H1 (cell line): Measurements from ENCODE around the gene CYSRT1. TPM values are rescaled to one million over a fixed set of nuclear protein-coding genes. Genes with fewer than 3 reads are reported as not detected.

Source experiments
- CTCF ChIA-PET: fragments of 300-600 bp; sonication (Branson Sonifier 250); formaldehyde crosslinking; loops from one replicate; lab custom pipeline; 2021; ENCODE audit not compliant: partially characterized antibody; lab: Charles Lee
- POLR2A ChIA-PET: fragments of 300-600 bp; sonication (Branson Sonifier 250); formaldehyde crosslinking; loops from one replicate; lab custom pipeline; 2021; ENCODE audit warnings: inconsistent platforms; ENCODE audit not compliant: partially characterized antibody; lab: Charles Lee
- DNase-seq, 2 experiments: peaks; one replicate each; pipeline versions ENCODE4 v3.0.0 to v3.0.0-alpha.2; 2010 to 2022; ENCODE audit warnings: low spot score in 2 of 2, low read depth in 1 of 2, mixed read lengths in 1 of 2
- FAIRE-seq: peaks from 2 replicates; lab custom pipeline; 2011; peaks lifted over from hg19 to GRCh38; lab: Jason Lieb, UNC
- H2AFZ ChIP-seq: 2 replicates; pipeline ENCODE4 v1.8.1; 2012; ENCODE audit warnings: low read length, inconsistent platforms
- H2AK5ac ChIP-seq: 2 replicates; pipeline ENCODE4 v1.6.1; 2013; ENCODE audit warnings: low read depth, low read length
- H2BK120ac ChIP-seq: replicated peaks from 2 replicates; pipeline ENCODE3; 2013; ENCODE audit warnings: low read depth, low read length, inconsistent platforms
- H2BK12ac ChIP-seq: 2 replicates; pipeline ENCODE4 v1.6.1; 2013; ENCODE audit warnings: low read depth, low read length
- H2BK15ac ChIP-seq: 2 replicates; pipeline ENCODE4 v1.6.1; 2013; ENCODE audit warnings: low read length
- H2BK20ac ChIP-seq: 2 replicates; pipeline ENCODE4 v1.6.1; 2013; ENCODE audit warnings: low read length
- H2BK5ac ChIP-seq: 2 replicates; pipeline ENCODE4 v1.6.1; 2013; ENCODE audit warnings: low read depth, low read length
- H3K14ac ChIP-seq: 2 replicates; pipeline ENCODE4 v1.6.1; 2013; ENCODE audit warnings: inconsistent platforms; ENCODE audit not compliant: insufficient read length
- H3K18ac ChIP-seq: 2 replicates; pipeline ENCODE4 v1.6.1; 2013; ENCODE audit warnings: low read length; ENCODE audit errors: extremely low read depth
- H3K23ac ChIP-seq: 2 replicates; pipeline ENCODE4 v1.6.1; 2013; ENCODE audit warnings: inconsistent platforms; ENCODE audit not compliant: insufficient read length
- H3K23me2 ChIP-seq: 2 replicates; pipeline ENCODE4 v1.6.1; 2013; ENCODE audit warnings: low read depth, low read length
- H3K27ac ChIP-seq: 2 replicates; pipeline ENCODE4 v1.6.1; 2011; ENCODE audit warnings: low read depth, low read length, inconsistent platforms
- H3K27me3 ChIP-seq, 4 experiments: replicated peaks in 1 of 4; 1 replicate in 1 of 4; 2 replicates in 3 of 4; pipeline versions ENCODE4 v1.6.1 to v1.8.1; 2011 to 2013; ENCODE audit warnings: low read length in 3 of 4, mild to moderate bottlenecking in 3 of 4, inconsistent platforms in 2 of 4, mixed read lengths in 2 of 4, moderate library complexity in 1 of 4; ENCODE audit not compliant: control insufficient read depth in 3 of 4, insufficient read depth in 3 of 4; ENCODE audit errors: extremely low read depth in 1 of 4
- H3K36me3 ChIP-seq, 4 experiments: 2 replicates each; pipeline versions ENCODE4 v1.6.1 to v1.8.1; 2011 to 2013; ENCODE audit warnings: mild to moderate bottlenecking in 4 of 4, low read length in 3 of 4, moderate library complexity in 2 of 4, control low read depth in 1 of 4, inconsistent platforms in 1 of 4; ENCODE audit not compliant: insufficient read depth in 4 of 4, control insufficient read depth in 2 of 4
- H3K4ac ChIP-seq: replicated peaks from 2 replicates; pipeline ENCODE3; 2013; ENCODE audit warnings: low read length, low read depth, mixed read lengths, inconsistent platforms; ENCODE audit not compliant: insufficient read length
- H3K4me1 ChIP-seq, 4 experiments: replicated peaks in 1 of 4; 1 replicate in 1 of 4; 2 replicates in 3 of 4; pipeline versions ENCODE4 v1.6.1 to v1.8.1; 2011 to 2013; ENCODE audit warnings: low read length in 3 of 4, inconsistent platforms in 2 of 4, mixed read lengths in 1 of 4; ENCODE audit not compliant: insufficient read depth in 4 of 4, control insufficient read depth in 3 of 4
- H3K4me2 ChIP-seq, 2 experiments: 2 replicates each; pipeline versions ENCODE4 v1.6.1 to v1.8.1; 2011 to 2013; ENCODE audit warnings: low read depth in 2 of 2, low read length in 2 of 2, control low read depth in 1 of 2, inconsistent platforms in 1 of 2, mild to moderate bottlenecking in 1 of 2; ENCODE audit not compliant: insufficient read depth in 1 of 2
- H3K4me3 ChIP-seq, 4 experiments: fragments of 200-600, 300-600 bp in 1 of 4; sonication (generic), shearing (Covaris generic), sonication (Bioruptor Twin) in 1 of 4; 2 replicates each; pipeline versions ENCODE4 v1.5.1 to v1.8.1; 2011 to 2016; ENCODE audit warnings: low read length in 4 of 4, low read depth in 3 of 4, control low read depth in 2 of 4, inconsistent platforms in 2 of 4, mild to moderate bottlenecking in 2 of 4, mixed read lengths in 1 of 4, moderate library complexity in 1 of 4; ENCODE audit not compliant: insufficient read depth in 2 of 4; ENCODE audit errors: extremely low read depth in 1 of 4
- H3K56ac ChIP-seq: replicated peaks from 2 replicates; pipeline ENCODE3; 2013; ENCODE audit warnings: low read depth, mild to moderate bottlenecking, mixed read lengths, low read length, inconsistent platforms; ENCODE audit not compliant: insufficient read length
- H3K79me1 ChIP-seq: 2 replicates; pipeline ENCODE4 v1.6.1; 2013; ENCODE audit warnings: low read depth, low read length, control low read depth
- H3K79me2 ChIP-seq, 2 experiments: 2 replicates each; pipeline versions ENCODE4 v1.6.1 to v1.8.1; 2012 to 2013; ENCODE audit warnings: low read length in 2 of 2, mild to moderate bottlenecking in 2 of 2, inconsistent platforms in 1 of 2; ENCODE audit not compliant: insufficient read depth in 2 of 2, control insufficient read depth in 1 of 2
- H3K9ac ChIP-seq, 4 experiments: replicated peaks in 1 of 4; 1 replicate in 1 of 4; 2 replicates in 3 of 4; pipeline versions ENCODE4 v1.6.1 to v1.8.1; 2011 to 2013; ENCODE audit warnings: low read depth in 3 of 4, low read length in 3 of 4, control low read depth in 2 of 4, mild to moderate bottlenecking in 2 of 4, moderate library complexity in 2 of 4, inconsistent platforms in 1 of 4; ENCODE audit errors: extremely low read depth in 1 of 4
- H3K9me3 ChIP-seq, 2 experiments: 2 replicates each; pipeline versions ENCODE4 v1.6.1 to v1.8.1; 2012 to 2013; ENCODE audit warnings: mild to moderate bottlenecking in 2 of 2, moderate library complexity in 2 of 2, control low read depth in 1 of 2, inconsistent platforms in 1 of 2, low read depth in 1 of 2, low read length in 1 of 2, mixed read lengths in 1 of 2; ENCODE audit not compliant: insufficient read depth in 2 of 2
- H4K20me1 ChIP-seq, 2 experiments: replicated peaks in 1 of 2; 2 replicates each; pipeline versions ENCODE3 to v1.8.1; 2011 to 2013; ENCODE audit warnings: inconsistent platforms in 2 of 2, low read length in 2 of 2, mild to moderate bottlenecking in 1 of 2; ENCODE audit not compliant: insufficient read depth in 2 of 2, control insufficient read depth in 1 of 2
- H4K5ac ChIP-seq: 2 replicates; pipeline ENCODE4 v1.6.1; 2013; ENCODE audit warnings: low read length, low read depth, mixed read lengths, inconsistent platforms; ENCODE audit not compliant: insufficient read length
- H4K8ac ChIP-seq: 2 replicates; pipeline ENCODE4 v1.8.0; 2013; ENCODE audit warnings: mild to moderate bottlenecking, moderate library complexity, low read length, inconsistent platforms; ENCODE audit not compliant: insufficient read depth; ENCODE audit errors: extremely low read depth
- H4K91ac ChIP-seq: replicated peaks from 2 replicates; pipeline ENCODE3; 2013; ENCODE audit warnings: low read length, mixed read lengths, inconsistent platforms; ENCODE audit not compliant: insufficient read length
- CHD1 ChIP-seq: IDR thresholded peaks from 2 replicates; pipeline ENCODE4 v1.6.1; 2012; ENCODE audit warnings: low read depth, low read length, improper control_type of control experiment
- GABPA ChIP-seq: IDR thresholded peaks from 2 replicates; pipeline ENCODE4 v1.6.1; 2011; ENCODE audit warnings: mild to moderate bottlenecking, low read length, moderate library complexity, borderline replicate concordance; ENCODE audit not compliant: insufficient read depth
- PHF8 ChIP-seq: fragments of 200-600 bp; sonication (generic); conservative IDR thresholded peaks from 2 replicates; pipeline ENCODE4 v1.7.1; 2012; ENCODE audit warnings: low read depth, mild to moderate bottlenecking, inconsistent platforms, low read length, moderate library complexity
- WGBS, 2 experiments: shearing (Covaris generic) in 1 of 2; methylation state at CpG; one replicate each; pipeline versions ENCODE4 v1.1.6 to v1.1.7; 2013 to 2015; ENCODE audit warnings: low lambda C conversion rate in 2 of 2, mixed read lengths in 2 of 2, inconsistent platforms in 1 of 2, low coverage in 1 of 2, missing lambda C conversion rate in 1 of 2; ENCODE audit not compliant: insufficient replicate concordance in 2 of 2, insufficient coverage in 1 of 2, insufficient read length in 1 of 2; ENCODE audit errors: extremely low coverage in 1 of 2, missing lambda C conversion rate in 1 of 2; 5-methylcytosine and 5-hydroxymethylcytosine counted together
- polyA plus RNA-seq, 7 experiments: library from polyadenylated mRNA; depleted of rRNA in 3 of 7; stranded (reverse) in 5 of 7; unstranded in 2 of 7; fragments of >200 nt in 5 of 7; fragments of 200-250 nt in 2 of 7; gene quantifications; 1 replicate in 5 of 7; 2 replicates in 1 of 7; 4 replicates in 1 of 7; pipeline versions ENCODE4 v1.2.1 to v1.2.3, GENCODE V29; 2011 to 2013; ENCODE audit warnings: missing spikeins in 2 of 7, mixed read lengths in 2 of 7
- total RNA-seq: library from RNA; stranded (reverse); fragmentation: NEBNext Ultra II Directional; extraction: Animal tissue kit (Norgen Biotek cat#: 25700); gene quantifications from 2 replicates; pipeline ENCODE4 v1.2.1, GENCODE V29; 2021
- TF ChIP-seq, protein P1 (sequence below), 3 experiments: IDR thresholded peaks; 1 replicate in 2 of 3; 2 replicates in 1 of 3; pipeline versions ENCODE4 v1.5.1 to v1.6.1; 2011; ENCODE audit warnings: low read length in 3 of 3, mild to moderate bottlenecking in 3 of 3, inconsistent platforms in 2 of 3, low read depth in 1 of 3, moderate library complexity in 1 of 3; ENCODE audit not compliant: insufficient read depth in 1 of 3; ENCODE audit errors: control extremely low read depth in 1 of 3
- TF ChIP-seq, protein P2 (sequence below): IDR thresholded peaks from 2 replicates; pipeline ENCODE4 v1.6.1; 2012; ENCODE audit warnings: low read length, inconsistent platforms

CYSRT1 gene
- total and polyA plus RNA-seq, 2 of the 8 experiments (the other 6 are each of a cell fraction or from before 2014, with no cell fraction given), result 1.0 to 6.5 TPM

DNA sequence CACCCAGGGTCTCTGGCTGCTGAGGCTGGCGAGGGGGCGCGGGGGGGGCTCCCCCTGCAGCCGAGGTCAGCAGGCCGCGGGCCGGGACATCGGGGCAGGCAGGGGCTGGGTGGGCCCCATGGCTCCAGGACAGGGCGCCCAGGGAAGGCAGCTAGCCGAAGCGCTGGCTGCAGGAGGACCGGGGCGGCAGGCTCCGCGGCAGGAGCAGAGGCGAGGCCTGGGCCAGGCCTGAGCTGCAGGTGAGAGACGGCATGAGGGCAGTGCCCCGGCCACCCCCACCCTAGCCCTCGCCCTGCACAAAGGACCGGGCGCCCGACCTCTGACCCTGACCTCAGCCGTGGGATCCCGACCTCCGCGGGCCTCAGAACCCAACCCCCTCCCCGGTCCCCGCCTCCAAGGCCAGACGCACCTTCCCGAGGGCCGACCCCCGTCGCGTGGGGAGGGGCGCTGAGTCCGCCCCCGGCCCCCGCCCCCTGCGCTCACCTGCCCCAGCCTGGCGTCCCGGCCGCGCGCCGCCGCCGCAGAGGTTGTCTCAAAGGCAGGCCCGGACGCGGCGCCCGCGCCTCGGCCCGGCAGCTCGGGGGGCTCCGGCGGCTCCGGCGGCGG lies 3.4 kb upstream of the CYSRT1 start:
- Histone ChIP-seq H2BK15ac (no peak overlapping the region), H3K23ac (no peak overlapping the region), H3K27me3 (no peaks in the 10 kb centered on the region; a peak in 2 of 7 replicates), H3K4me1 (peaks cover 0 to 18% (median 12%) of the 10 kb centered on the region in 4 experiments; a peak in 5 of 7 replicates), H3K56ac (no peak overlapping the region), H3K23me2 (peaks cover 18% of the 10 kb centered on the region; the same call in 1 of the 2 replicates), H3K79me1 (no peaks in the 10 kb centered on the region), H2AK5ac (no peak overlapping the region), H3K9ac (no peak overlapping the region), H3K79me2 (no peaks in the 10 kb centered on the region), H2BK5ac (no peak overlapping the region; the same call in 1 of the 2 replicates), H3K18ac (peak overlapping the region; percentile 87), H2BK12ac (no peak overlapping the region), H3K14ac (no peak overlapping the region), H2AFZ (no peak overlapping the region), H3K4me3 (peak overlapping the region; percentile 32 to 67 (median 48)), H2BK120ac (no peak overlapping the region), H3K9me3 (no peaks in the 10 kb centered on the region), H3K4me2 (peak overlapping the region; percentile 77 to 82), H3K27ac (no peak overlapping the region), H4K91ac (no peak overlapping the region), H4K5ac (no peak overlapping the region), H4K20me1 (peaks cover 0 to 7% of the 10 kb centered on the region in 2 experiments), H3K36me3 (peaks cover 0 to 2% (median 0%) of the 10 kb centered on the region in 4 experiments; a peak in 2 of 8 replicates), H4K8ac (no peak overlapping the region; the same call in 1 of the 2 replicates), H2BK20ac (no peak overlapping the region), H3K4ac (no peak overlapping the region)
- ChIA-PET POLR2A (interaction anchor here (1.1 to 69.9 kb wide), 4 partner anchors 14 to 82 kb away, joined by 3 to 1462 read pairs (median 106); partner anchors contain the start of genes ANAPC2, NDOR1, NELFB and SSNA1), CTCF (interaction anchor here (0.6 to 20.2 kb wide), 8 partner anchors 11 to 196 kb away, joined by 3 to 204 read pairs (median 4); partner anchors contain the start of genes ANAPC2, SSNA1 and TUBB4B)
- WGBS, 2 experiments, result no CpG with 5 or more reads among the region's 61 CpGs
- DNase-seq, result peak in 1 of 2 experiments; percentile 77
- 0 out of 2 replicates have a peak, but pooled peaks have one; percentile 10 for TF ChIP-seq PHF8
- TF ChIP-seq CHD1, result no peak
- TF ChIP-seq, protein P1, sequence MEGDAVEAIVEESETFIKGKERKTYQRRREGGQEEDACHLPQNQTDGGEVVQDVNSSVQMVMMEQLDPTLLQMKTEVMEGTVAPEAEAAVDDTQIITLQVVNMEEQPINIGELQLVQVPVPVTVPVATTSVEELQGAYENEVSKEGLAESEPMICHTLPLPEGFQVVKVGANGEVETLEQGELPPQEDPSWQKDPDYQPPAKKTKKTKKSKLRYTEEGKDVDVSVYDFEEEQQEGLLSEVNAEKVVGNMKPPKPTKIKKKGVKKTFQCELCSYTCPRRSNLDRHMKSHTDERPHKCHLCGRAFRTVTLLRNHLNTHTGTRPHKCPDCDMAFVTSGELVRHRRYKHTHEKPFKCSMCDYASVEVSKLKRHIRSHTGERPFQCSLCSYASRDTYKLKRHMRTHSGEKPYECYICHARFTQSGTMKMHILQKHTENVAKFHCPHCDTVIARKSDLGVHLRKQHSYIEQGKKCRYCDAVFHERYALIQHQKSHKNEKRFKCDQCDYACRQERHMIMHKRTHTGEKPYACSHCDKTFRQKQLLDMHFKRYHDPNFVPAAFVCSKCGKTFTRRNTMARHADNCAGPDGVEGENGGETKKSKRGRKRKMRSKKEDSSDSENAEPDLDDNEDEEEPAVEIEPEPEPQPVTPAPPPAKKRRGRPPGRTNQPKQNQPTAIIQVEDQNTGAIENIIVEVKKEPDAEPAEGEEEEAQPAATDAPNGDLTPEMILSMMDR (IDR thresholded peaks at IDR 0.05; ENCODE audit: control extremely low read depth in 1 of 3, insufficient read depth in 1 of 3, low read depth in 1 of 3, low read length in 3 of 3), result no peak
- TF ChIP-seq, protein P2, sequence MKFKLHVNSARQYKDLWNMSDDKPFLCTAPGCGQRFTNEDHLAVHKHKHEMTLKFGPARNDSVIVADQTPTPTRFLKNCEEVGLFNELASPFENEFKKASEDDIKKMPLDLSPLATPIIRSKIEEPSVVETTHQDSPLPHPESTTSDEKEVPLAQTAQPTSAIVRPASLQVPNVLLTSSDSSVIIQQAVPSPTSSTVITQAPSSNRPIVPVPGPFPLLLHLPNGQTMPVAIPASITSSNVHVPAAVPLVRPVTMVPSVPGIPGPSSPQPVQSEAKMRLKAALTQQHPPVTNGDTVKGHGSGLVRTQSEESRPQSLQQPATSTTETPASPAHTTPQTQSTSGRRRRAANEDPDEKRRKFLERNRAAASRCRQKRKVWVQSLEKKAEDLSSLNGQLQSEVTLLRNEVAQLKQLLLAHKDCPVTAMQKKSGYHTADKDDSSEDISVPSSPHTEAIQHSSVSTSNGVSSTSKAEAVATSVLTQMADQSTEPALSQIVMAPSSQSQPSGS, result no peak
- peak; percentile 59 for TF ChIP-seq GABPA
- no peak for FAIRE-seq
